ENCODE data around the gene CCN6. TPM values are rescaled to one million over a fixed set of nuclear protein-coding genes. Genes with fewer than 3 reads are reported as not detected.

The CCN6 gene
- total RNA-seq, 4 donors from 2014 or later, result 0.56 TPM; not detected in 3

- TF ChIP-seq CTCF (IDR thresholded peaks at IDR 0.05), result no peak
- DNase-seq (ENCODE audit: low spot score) (no peak), ATAC-seq (ENCODE audit: low FRiP score) (no peak)
These were observed 59.5 kb downstream of the CCN6 start for GRCh38 chr6:112113431-112113830.

- TF ChIP-seq CTCF (IDR thresholded peaks at IDR 0.05), result no peak
- DNase-seq (ENCODE audit: low spot score) (no peak), ATAC-seq (ENCODE audit: low FRiP score) (no peak)
These were observed 60.0 kb downstream of the CCN6 start for GRCh38 chr6:112113918-112114317.

GRCh38 chr6:112114577-112115223 lies 60.8 kb downstream of the CCN6 start:
- ATAC-seq (ENCODE audit: low FRiP score), result no peak
- DNase-seq (ENCODE audit: low spot score), result no peak
- TF ChIP-seq CTCF (IDR thresholded peaks at IDR 0.05), result no peak

GRCh38 chr6:112116221-112116620 lies 62.3 kb downstream of the CCN6 start:
- TF ChIP-seq CTCF (IDR thresholded peaks at IDR 0.05), result no peak
- no peak for ATAC-seq (ENCODE audit: low FRiP score)

GRCh38 chr6:112117554-112117953 lies 63.6 kb downstream of the CCN6 start:
- TF ChIP-seq CTCF (IDR thresholded peaks at IDR 0.05), result no peak
- ATAC-seq (ENCODE audit: low FRiP score) (no peak), DNase-seq (ENCODE audit: low spot score) (no peak)

More at GRCh38 chr6:112116221-112116620, 62.3 kb downstream of the CCN6 start:
- DNase-seq (ENCODE audit: low spot score), result no peak

- DNase-seq (ENCODE audit: low spot score) (no peak), ATAC-seq (ENCODE audit: low FRiP score) (no peak)
- TF ChIP-seq CTCF (IDR thresholded peaks at IDR 0.05), result no peak
These were observed 64.1 kb downstream of the CCN6 start for GRCh38 chr6:112118034-112118433.

Other genes with a start within 250 kb of the CCN6 start
- gene FYN, start 180.7 kb upstream of the CCN6 start, total RNA-seq, result 100 to 1,000 TPM; 108 to 281 (median 186) TPM
- gene TUBE1, start 33.4 kb downstream of the CCN6 start, total RNA-seq, result 10 to 100 TPM; 21.0 to 68.7 (median 31.6) TPM
- gene FAM229B, start 33.5 kb downstream of the CCN6 start, total RNA-seq, result 10 to 100 TPM in 3 of 4 donors, 1 to 10 TPM in 1; 4.9 to 17.2 (median 12.4) TPM
- gene LAMA4, start 200.5 kb downstream of the CCN6 start, total RNA-seq, result 100 to 1,000 TPM; 189 to 459 (median 376) TPM

Measured in omental fat pad (tissue), 4 donors.